GM21717 (cell line): ENCODE results near the gene PDHX.
A peak's percentile ranks its signal among the peaks of the same experiment; 100 is the strongest.
"Not testable (repeated sequence)": the region's sequence is repeated elsewhere in the genome, so short reads cannot be mapped to it uniquely, and the experiment has no call there.

ENCODE experiments used
- ATAC-seq: cut with Tn5 transposase; IDR thresholded peaks from one replicate; pipeline ENCODE4 v1.9.1; 2021; ENCODE audit warnings: mild to moderate bottlenecking, moderate library complexity; ENCODE audit not compliant: unreplicated experiment

PDHX gene

DNA sequence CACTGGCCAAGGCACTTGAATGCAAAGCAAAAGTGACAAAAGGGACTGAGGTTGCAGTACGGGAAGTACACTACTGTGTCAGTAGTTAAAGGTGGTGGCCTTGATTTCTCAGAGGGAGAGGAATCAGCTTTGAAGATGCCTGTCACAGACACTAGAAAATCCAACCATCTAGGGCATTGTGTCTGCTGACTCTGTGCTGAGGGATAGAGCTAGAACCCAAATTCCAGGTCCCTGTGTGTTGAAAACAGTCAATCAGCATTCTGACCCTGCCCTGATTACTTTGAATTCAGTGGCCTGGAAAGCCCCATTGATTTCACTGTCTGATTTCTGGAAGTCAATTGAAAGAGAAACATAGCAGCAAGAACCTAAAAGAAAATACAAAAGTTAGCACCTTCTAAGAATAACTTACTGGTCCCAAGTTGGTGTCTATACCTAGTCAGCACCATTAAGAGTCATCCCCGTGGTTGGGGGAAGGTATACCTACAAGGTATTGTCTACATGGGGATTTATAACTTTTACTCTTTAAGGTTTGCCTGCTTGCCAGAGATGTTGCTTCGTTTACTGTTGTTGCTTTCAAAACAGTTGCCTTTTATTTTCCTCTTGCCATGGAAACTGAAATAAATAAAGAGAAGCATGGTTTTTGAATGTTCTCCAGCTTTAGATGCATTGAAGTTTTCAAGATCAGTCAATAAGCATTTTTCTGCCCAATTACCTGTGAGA is 97.3 kb downstream of the PDHX start:
- ATAC-seq, result peak; percentile 47

- no peak for ATAC-seq
Measured at GRCh38 chr11:35014346-35014745, 97.9 kb downstream of the PDHX start.

DNA sequence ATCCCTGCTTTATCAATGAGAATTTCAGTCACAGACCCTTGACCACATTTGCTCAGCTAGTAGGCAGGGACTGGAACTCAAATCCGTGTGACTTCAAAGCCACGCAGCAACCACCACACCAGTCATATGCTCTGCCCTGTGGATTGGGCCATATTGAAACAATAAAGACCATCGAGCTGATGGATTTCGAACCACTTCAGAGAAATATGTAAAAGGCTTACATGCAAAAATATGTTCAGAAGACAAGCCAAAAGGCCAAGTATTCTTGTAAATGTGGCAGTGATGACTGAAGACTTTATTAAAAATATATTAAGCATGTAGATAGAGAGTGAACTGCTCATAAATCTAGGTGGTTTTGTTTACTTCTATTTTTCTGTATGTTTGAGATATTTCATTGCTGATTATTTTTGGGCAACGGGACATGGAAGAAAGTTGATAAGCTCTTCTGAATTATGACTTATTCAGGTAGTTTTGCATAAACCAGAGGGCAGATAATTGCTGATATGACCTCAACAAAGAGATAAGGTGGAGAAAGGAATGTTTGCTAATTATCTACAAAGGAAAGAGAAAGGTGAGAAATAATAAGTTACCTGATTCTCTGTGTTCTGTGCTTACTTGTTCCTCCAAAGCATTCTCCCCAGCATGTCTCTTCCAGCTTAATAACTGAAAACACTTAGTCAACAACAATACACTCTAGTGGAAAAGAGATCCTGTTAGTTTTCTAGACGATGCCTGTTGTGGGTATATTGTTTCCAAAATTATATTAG is 99.4 kb downstream of the PDHX start:
- no peak for ATAC-seq

- no peak for ATAC-seq
Measured at GRCh38 chr11:35016916-35017315, 100.5 kb downstream of the PDHX start.

DNA sequence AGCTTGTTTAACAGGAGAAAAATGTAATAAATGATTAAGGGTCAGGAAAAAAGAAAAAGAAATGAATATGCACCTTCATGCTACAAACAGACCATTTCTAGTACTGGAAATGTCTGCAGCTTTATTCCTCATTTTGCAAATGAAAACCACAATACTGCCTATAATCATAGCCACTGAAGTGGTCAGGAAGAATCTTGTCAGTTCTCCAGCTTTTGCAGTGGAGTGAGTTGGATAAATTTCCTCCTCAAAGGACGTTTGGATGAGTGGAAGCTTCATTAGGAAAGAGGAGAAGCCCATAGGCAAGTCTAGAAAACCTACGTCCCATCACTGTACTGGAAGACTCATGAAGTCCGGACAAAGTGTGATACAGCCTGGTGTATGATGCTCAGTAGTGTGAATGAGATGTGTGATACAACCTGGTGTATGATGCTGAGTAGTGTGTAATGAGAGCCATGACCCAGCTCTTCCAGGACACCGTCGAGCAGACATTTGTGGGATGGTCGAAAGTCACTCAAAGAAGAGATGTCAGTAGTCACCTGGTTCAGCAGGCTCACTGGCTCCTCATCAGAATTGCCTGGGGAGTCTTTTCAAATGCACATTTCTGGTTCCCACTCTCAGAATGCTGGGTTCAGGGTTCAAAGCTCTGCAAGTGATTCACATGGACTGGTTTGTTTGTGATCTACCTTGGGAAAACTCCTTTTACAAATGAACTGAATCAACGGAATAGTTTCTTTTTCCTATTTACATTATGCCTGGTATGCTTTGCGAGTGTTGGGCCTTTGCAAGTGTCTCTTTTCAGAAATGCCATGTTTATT is 101.3 kb downstream of the PDHX start:
- ATAC-seq, result no peak

DNA sequence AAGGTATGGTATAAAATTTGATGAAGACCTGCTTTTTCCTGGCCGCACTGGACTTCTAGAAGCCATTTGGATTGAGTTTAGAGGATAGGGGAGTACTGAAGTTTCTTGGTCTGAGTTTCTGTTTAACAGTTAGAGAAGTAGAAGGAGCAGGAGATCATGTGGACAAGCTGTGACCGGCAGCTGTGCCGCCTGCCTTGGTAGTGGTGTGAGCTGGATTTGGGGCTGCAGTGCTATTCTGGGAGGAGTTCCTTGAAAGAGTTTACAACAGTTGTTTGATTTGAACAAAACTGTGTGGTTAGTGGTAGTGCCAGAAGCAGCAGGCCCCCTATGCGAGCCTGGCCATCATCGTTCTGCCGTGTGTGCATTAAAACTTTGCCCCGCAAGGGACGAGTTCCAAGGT is 105.2 kb downstream of the PDHX start:
- ATAC-seq, result no peak

DNA sequence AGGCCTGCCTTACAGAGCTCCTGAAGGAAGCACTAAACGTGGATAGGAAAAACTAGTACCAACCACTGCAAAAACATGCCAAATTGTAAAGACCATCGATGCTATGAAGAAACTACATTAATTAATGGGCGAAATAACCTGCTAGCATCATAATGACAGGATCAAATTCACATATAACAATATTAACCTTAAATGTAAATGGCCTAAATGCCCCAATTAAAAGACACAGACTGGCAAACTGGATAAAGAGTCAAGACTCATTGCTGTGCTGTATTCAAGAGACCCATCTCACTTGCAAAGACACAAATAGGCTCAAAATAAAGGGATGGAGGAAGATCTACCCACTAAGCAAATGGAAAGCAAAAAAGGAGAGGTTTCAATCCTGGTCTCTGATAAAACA is 107.5 kb downstream of the PDHX start:
- ATAC-seq, result not testable (repeated sequence)

DNA sequence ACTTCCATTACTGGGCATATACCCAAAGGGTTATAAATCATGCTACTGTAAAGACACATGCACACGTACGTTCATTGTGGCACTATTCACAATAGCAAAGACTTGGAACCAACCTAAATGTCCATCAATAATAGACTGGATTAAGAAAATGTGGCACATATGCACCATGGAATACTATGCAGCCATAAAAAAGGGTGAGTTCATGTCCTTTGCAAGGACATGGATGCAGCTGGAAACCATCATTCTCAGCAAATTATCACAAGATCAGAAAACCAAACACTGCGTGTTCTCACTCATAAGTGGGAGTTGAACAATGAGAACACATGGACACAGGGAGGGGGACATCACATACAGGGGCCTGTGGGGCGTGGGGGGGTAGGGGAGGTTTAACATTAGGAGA is 111.6 kb downstream of the PDHX start:
- not testable (repeated sequence) for ATAC-seq

DNA sequence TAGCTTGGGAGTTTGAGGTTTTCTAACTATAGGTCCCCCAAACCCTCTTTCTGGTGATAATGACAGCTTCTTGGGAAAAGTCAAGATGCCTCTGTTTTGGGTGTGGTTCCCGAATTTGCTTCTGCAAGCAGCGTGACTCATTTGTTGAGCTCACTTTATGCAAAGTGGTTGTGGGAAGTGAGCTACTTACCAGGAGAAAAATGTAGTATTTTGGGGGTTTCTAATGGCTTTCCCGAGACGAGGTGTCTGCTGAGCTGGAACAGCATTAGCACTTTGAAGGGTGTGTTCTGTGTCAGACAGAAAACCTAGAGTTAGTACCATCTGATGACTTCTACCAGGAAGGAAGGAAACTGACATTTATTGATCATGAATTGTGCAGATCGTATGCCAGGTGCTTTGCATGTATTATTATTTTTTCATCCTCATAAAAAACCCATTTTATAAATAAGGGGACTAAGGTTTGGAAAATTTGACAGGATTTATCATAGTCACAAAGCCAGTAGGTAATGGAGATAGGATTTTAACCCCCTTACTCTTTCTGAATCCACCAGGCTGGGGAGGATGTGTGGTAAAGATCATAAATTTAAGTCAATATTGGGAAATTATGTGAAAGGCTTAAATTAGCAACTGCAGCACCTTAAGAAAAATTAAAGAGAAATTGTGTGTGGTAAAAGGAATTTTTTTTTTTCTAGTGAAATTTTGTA is 113.7 kb downstream of the PDHX start:
- ATAC-seq, result peak; percentile 82

GRCh38 chr11:35030716-35031213 is 114.3 kb downstream of the PDHX start:
- no peak for ATAC-seq

- ATAC-seq, result no peak
Measured at GRCh38 chr11:35031346-35031745, 114.9 kb downstream of the PDHX start.

GRCh38 chr11:35031867-35032266 is 115.4 kb downstream of the PDHX start:
- no peak for ATAC-seq

DNA sequence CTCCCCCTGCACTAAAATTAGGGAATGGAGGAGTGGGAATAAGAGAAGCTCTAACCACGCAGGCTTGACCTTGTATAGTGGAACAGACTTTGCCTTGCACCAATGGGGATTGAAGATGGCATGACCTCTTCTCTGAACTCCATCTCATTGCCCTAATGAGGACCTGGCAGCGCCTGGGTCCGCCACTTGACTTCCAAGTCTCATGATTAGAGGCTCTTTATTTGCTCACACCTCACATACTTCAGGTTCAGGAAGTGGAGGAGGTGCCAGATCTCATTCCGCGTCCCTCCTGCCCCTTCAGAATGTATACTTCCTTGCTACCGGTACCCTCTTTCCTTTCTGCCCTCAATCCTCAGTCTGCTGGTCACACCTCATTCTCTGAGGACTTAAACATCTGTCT is 116.6 kb downstream of the PDHX start:
- ATAC-seq, result no peak

GRCh38 chr11:35034401-35034800 is 118.0 kb downstream of the PDHX start:
- no peak for ATAC-seq

DNA sequence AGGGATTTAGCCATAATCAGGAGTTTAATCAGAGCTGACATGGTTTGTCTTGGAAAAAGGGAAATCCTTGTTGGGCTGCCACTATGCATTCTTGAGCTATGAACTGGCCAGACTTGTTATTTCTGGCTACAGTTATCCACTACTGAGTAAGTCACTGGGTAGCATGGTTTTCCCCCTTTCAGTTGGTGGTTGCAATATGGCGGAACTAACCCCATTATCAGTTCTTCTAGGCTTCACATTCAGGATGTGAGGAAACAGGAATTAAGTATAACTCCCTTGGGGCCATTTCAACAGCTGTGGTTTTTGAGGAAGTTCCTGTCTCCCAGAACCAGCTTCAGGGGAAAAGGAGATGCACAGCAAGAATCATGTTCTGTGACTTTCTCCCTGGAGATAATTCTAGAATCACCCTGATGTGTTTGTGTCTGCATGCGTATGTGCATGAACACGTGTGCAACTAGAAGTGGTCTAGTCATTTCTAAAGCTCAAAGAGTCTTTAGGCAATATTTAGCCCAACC is 119.5 kb downstream of the PDHX start:
- no peak for ATAC-seq

DNA sequence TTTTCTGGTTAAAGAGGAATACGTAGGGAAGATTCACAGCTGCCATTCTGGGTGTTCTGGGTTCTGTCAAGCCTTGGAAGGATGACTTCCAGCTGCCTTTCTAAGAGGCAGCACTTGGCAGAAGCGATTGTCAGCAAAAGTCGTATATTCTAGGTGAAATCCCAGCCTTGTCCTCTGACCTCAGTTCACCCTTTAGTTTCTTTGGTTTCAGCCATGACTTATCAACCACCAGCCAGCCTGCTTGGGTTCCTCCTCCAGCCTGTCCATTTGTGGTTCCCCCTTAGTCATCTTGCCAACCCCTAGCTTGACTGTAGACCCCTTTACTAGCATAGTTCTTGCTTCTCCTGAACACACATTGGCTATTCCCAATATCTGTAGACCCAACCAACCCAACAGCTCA is 120.2 kb downstream of the PDHX start:
- ATAC-seq, result no peak

DNA sequence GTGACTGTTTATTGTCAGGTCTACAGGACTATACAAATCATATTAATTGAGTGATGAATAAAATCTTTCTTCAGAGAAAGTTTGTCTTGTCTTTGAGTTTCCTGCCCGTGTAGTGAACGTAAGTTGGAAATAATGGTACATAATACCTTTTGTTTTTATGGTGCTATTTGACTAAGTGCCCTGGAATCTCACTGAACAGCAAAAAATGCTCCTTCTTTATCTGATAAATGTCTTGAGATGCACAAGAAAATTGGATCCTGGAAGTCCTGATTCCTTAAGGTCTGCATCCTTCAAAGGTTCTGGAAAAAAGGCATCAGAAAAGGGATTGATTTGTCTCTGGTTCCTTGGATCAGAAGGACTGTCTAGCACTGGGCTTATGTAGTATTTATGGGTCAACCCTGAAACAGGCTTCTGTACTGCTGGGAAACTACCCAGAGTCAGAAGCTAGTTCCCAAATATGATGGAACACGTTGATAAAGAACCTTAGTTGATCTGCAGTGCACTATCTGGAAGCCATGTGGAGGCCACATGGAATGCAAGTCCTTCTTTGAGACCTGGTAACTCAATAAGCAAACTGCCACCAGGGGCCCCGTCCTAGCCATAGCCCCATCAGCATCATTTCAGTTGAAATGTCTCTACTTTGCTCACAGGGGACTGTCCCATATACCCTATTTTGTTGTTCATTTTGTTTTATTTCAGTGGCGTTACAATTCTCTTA is 122.0 kb downstream of the PDHX start:
- ATAC-seq, result no peak

DNA sequence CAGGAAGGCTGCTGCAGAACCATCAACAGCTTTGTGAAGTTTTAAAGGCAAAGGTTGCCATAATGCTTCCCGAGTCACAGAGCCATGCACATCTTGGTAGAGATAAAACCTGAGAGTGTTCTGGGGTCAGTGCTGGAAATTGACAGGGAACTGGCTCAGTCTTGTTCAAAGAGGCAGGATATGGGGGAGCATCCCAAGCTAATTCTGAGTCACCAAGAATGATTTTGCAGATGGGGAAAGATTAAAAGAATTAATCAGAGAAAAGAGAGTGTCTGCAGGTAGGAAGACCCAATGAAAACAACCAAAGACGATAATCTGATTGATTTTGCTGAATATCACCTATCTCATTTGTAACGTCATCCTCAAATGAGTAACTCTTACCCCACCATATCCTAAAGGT is 122.7 kb downstream of the PDHX start:
- no peak for ATAC-seq

DNA sequence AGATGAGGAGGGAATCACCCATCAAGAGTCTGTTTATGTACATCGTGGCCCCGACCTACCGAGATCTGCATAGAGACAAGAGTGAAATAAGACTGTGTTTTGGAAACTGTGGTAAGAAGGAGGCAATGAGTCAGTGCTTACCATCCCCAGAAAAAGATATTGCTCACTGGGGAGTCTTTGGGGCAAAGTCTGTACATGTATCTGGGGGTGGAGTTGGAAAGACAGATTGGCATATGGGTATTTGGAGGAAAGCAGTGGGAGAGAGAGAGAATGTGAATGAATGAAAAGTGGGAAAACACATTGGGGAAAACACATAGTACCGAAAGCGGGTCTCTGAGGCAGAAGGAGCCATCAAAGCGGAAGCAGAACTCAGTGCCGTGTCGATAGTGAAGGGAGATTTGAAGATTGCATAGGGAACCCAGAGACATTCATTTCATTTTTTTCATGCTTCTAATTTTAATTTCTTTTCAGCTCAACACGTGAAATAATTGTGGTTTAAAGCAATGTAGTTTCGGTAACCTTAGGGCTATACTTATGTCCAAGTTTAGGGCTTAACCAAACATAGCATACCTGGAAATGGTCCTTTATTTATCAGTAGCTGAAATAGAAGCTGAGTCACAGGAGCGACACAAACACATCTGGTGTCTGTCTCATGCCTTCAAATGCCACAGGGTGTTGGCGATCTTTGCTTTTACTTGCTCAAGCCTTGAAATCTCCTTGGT is 124.0 kb downstream of the PDHX start:
- peak; percentile 68 for ATAC-seq
